Measurements from ENCODE around the gene NOL7. TPM values are rescaled to one million over a fixed set of nuclear protein-coding genes. Genes with fewer than 3 reads are reported as not detected.

Gene NOL7
- total and polyA plus RNA-seq, 9 of the 15 experiments (the other 6 are each of a cell fraction or from before 2014, with no cell fraction given), result 19.4 to 235 (median 157) TPM

DNA sequence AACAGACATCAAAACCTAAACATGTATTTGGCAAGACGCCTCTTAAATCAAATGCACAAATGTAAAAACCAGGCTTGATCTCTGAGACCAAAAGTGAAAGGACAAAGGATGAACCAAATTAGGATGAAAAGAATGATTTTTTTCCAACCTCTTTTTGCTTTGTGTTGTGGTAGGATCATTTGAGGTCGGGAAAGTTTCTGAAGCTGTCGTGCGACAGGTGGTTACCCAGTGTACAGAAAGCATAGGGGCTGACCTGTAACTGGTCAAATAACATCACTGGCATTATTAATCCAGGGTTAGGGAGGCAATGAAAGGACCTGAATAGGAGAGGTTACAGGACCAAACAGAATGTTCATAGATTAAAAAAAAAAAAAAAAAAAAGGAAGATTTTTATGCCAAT lies 18.1 kb upstream of the NOL7 start:
- ChIA-PET POLR2A (interaction anchor here (0.7 kb wide), 1 partner anchor 7 kb away, joined by 4 read pairs; no protein-coding TSS in a partner anchor), CTCF (ENCODE audit: low intra/inter-chr PET ratio) (interaction anchor here (0.7 kb wide), 1 partner anchor 295 kb away, joined by 3 read pairs; no protein-coding TSS in a partner anchor)
- Histone ChIP-seq H4K20me1 (replicated peaks; ENCODE audit: control insufficient read depth, insufficient read depth, low read length) (no peaks in the 10 kb centered on the region), H2AFZ (ENCODE audit: low read depth, low read length) (no peak overlapping the region), H3K79me2 (ENCODE audit: control insufficient read depth, insufficient read depth, low read length) (no peaks in the 10 kb centered on the region), H3K27ac (ENCODE audit: extremely low read depth, low read depth, low read length) (no peak overlapping the region), H3K9ac (ENCODE audit: insufficient read depth in 1 of 2, low read depth in 2 of 2, low read length in 2 of 2) (no peak overlapping the region), H3K4me1 (replicated peaks in 1 of 2; ENCODE audit: control insufficient read depth in 2 of 2, insufficient read depth in 2 of 2, low read length in 2 of 2) (peaks cover 0 to 5% of the 10 kb centered on the region in 2 experiments; a peak in 2 of 5 replicates), H3K9me3 (replicated peaks; ENCODE audit: control insufficient read depth, insufficient read depth, low read depth, low read length) (no peaks in the 10 kb centered on the region), H3K27me3 (ENCODE audit: control insufficient read depth in 2 of 2, insufficient read depth in 2 of 2, low read length in 2 of 2) (no peaks in the 10 kb centered on the region), H3K36me3 (ENCODE audit: control insufficient read depth, insufficient read depth, low read length) (peaks cover 29% of the 10 kb centered on the region; the same call in 2 of the 3 replicates), H3K9me1 (ENCODE audit: control insufficient read depth, insufficient read depth, low read length) (no peaks in the 10 kb centered on the region), H3K4me3 (no peak overlapping the region), H3K4me2 (ENCODE audit: insufficient read depth, low read length) (no peak overlapping the region)
- no peak for ATAC-seq
- TF ChIP-seq SRSF1 (IDR thresholded peaks at IDR 0.05; ENCODE audit: low read depth, low read length), result no peak
- no peak for TF ChIP-seq ZNF263 (CRISPR knock-in tag; IDR thresholded peaks at IDR 0.05; ENCODE audit: borderline replicate concordance)
- TF ChIP-seq, protein P1, sequence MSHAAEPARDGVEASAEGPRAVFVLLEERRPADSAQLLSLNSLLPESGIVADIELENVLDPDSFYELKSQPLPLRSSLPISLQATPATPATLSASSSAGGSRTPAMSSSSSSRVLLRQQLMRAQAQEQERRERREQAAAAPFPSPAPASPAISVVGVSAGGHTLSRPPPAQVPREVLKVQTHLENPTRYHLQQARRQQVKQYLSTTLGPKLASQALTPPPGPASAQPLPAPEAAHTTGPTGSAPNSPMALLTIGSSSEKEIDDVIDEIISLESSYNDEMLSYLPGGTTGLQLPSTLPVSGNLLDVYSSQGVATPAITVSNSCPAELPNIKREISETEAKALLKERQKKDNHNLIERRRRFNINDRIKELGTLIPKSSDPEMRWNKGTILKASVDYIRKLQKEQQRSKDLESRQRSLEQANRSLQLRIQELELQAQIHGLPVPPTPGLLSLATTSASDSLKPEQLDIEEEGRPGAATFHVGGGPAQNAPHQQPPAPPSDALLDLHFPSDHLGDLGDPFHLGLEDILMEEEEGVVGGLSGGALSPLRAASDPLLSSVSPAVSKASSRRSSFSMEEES (CRISPR knock-in tag; IDR thresholded peaks at IDR 0.05), result no peak
- TF ChIP-seq SMAD3 (CRISPR knock-in tag; conservative IDR thresholded peaks at IDR 0.05), result no peak
- WGBS (ENCODE audit: insufficient coverage, low coverage, missing lambda C conversion rate), result 81% methylated on average over 4 of the region's 4 CpGs
- BruUV-seq (replicated peaks), result no TSS peak
- no peak for DNase-seq (ENCODE audit: extremely low read depth in 1 of 4, low spot score in 3 of 4)
- intact Hi-C loops (cut with micrococcal nuclease) (no loop called here), in situ Hi-C loops (cut with MboI) (no loop called here)
- FAIRE-seq, result no peak
